ENCODE data around the gene SPTAN1.
"Not testable (repeated sequence)": the region's sequence is repeated elsewhere in the genome, so short reads cannot be mapped to it uniquely, and the experiment has no call there.

The SPTAN1 gene

GRCh38 chr9:128553728-128554127 lies 1.3 kb downstream of the SPTAN1 start:
- DNase-seq, result no peak

GRCh38 chr9:128554155-128554862 lies 1.9 kb downstream of the SPTAN1 start:
- DNase-seq, result peak; percentile 49

GRCh38 chr9:128555180-128555721 lies 2.9 kb downstream of the SPTAN1 start:
- peak; percentile 23 for DNase-seq

GRCh38 chr9:128556276-128556675 lies 3.9 kb downstream of the SPTAN1 start:
- no peak for DNase-seq

GRCh38 chr9:128556926-128557634 lies 4.7 kb downstream of the SPTAN1 start:
- DNase-seq, result no peak

GRCh38 chr9:128558431-128559310 lies 6.3 kb downstream of the SPTAN1 start:
- peak; percentile 45 for DNase-seq

- DNase-seq, result no peak
These were observed 13.2 kb downstream of the SPTAN1 start for GRCh38 chr9:128565578-128565977.

GRCh38 chr9:128568470-128569078 lies 16.2 kb downstream of the SPTAN1 start:
- no peak for DNase-seq

GRCh38 chr9:128575469-128575868 lies 23.1 kb downstream of the SPTAN1 start:
- no peak for DNase-seq

GRCh38 chr9:128575916-128576315 lies 23.5 kb downstream of the SPTAN1 start:
- no peak for DNase-seq

GRCh38 chr9:128577206-128577605 lies 24.8 kb downstream of the SPTAN1 start:
- no peak for DNase-seq

GRCh38 chr9:128579194-128579593 lies 26.8 kb downstream of the SPTAN1 start:
- DNase-seq, result no peak

GRCh38 chr9:128580731-128581130 lies 28.3 kb downstream of the SPTAN1 start:
- no peak for DNase-seq

- DNase-seq, result not testable (repeated sequence)
These were observed 32.8 kb downstream of the SPTAN1 start for GRCh38 chr9:128585155-128585554.

GRCh38 chr9:128586934-128587333 lies 34.5 kb downstream of the SPTAN1 start:
- not testable (repeated sequence) for DNase-seq

- no peak for DNase-seq
These were observed 35.1 kb downstream of the SPTAN1 start for GRCh38 chr9:128587453-128587852.

GRCh38 chr9:128588581-128589233 lies 36.3 kb downstream of the SPTAN1 start:
- DNase-seq, result no peak

- DNase-seq, result no peak
These were observed 40.7 kb downstream of the SPTAN1 start for GRCh38 chr9:128593039-128593438.

GRCh38 chr9:128593856-128594255 lies 41.5 kb downstream of the SPTAN1 start:
- no peak for DNase-seq

GRCh38 chr9:128595471-128595870 lies 43.1 kb downstream of the SPTAN1 start:
- no peak for DNase-seq

GRCh38 chr9:128600099-128600498 lies 47.7 kb downstream of the SPTAN1 start:
- no peak for DNase-seq

- no peak for DNase-seq
These were observed 51.3 kb downstream of the SPTAN1 start for GRCh38 chr9:128603697-128604096.

Measured in retina (tissue), 1 donor.